Measurements from ENCODE around the gene MED27.

Gene MED27

GRCh38 chr9:131915181-131915580 is 164.5 kb downstream of the MED27 start:
- Histone ChIP-seq H3F3A (ENCODE audit: low read depth) (no peaks in the 10 kb centered on the region), H3K9me3 (ENCODE audit: insufficient read depth, low read depth, low read length) (no peaks in the 10 kb centered on the region), H4K20me1 (ENCODE audit: insufficient read depth, low read length, poor library complexity, severe bottlenecking) (no peaks in the 10 kb centered on the region)

GRCh38 chr9:131912671-131913070 is 167.0 kb downstream of the MED27 start:
- no peaks in the 10 kb centered on the region for H3K9me3 ChIP-seq (ENCODE audit: insufficient read depth, low read depth, low read length)
- H3K79me2 ChIP-seq (ENCODE audit: insufficient read depth, low read length): peaks cover 5% of the 10 kb centered on the region; the same call in 1 of the 2 replicates
- H3K9ac ChIP-seq (ENCODE audit: low read depth, low read length, poor library complexity, severe bottlenecking): no peak overlapping the region
- H3K36me3 ChIP-seq (ENCODE audit: insufficient read depth, low read length): no peaks in the 10 kb centered on the region
- no peaks in the 10 kb centered on the region for H3K4me1 ChIP-seq (ENCODE audit: insufficient read depth, low read length, poor library complexity, severe bottlenecking)
- H4K20me1 ChIP-seq (ENCODE audit: insufficient read depth, low read length, poor library complexity, severe bottlenecking): no peaks in the 10 kb centered on the region
- no peaks in the 10 kb centered on the region for H3K27me3 ChIP-seq (ENCODE audit: insufficient read depth, low read length, poor library complexity, severe bottlenecking)
- no peak overlapping the region for H2AFZ ChIP-seq (ENCODE audit: low read length)
- TF ChIP-seq EZH2phosphoT487 (IDR thresholded peaks at IDR 0.05; ENCODE audit: borderline replicate concordance) (no peak), CTCF (conservative IDR thresholded peaks at IDR 0.05; ENCODE audit: low read length) (no peak)
- no peak overlapping the region for H3K4me2 ChIP-seq (ENCODE audit: low read depth, low read length, poor library complexity, severe bottlenecking)
- no peak overlapping the region for H3K4me3 ChIP-seq (ENCODE audit: low read length, poor library complexity, severe bottlenecking)
- H3K9me2 ChIP-seq (replicated peaks; ENCODE audit: low read depth, low read length): no peaks in the 10 kb centered on the region
- H3F3A ChIP-seq (ENCODE audit: low read depth): no peaks in the 10 kb centered on the region

More at GRCh38 chr9:131915181-131915580, 164.5 kb downstream of the MED27 start:
- H3K36me3 ChIP-seq (ENCODE audit: insufficient read depth, low read length): no peaks in the 10 kb centered on the region
- no peak overlapping the region for H3K4me3 ChIP-seq (ENCODE audit: low read length, poor library complexity, severe bottlenecking)
- no peaks in the 10 kb centered on the region for H3K27me3 ChIP-seq (ENCODE audit: insufficient read depth, low read length, poor library complexity, severe bottlenecking)
- no peak for TF ChIP-seq EZH2phosphoT487 (IDR thresholded peaks at IDR 0.05; ENCODE audit: borderline replicate concordance)
- TF ChIP-seq CTCF (conservative IDR thresholded peaks at IDR 0.05; ENCODE audit: low read length): no peak
- H3K9ac ChIP-seq (ENCODE audit: low read depth, low read length, poor library complexity, severe bottlenecking): no peak overlapping the region
- no peak overlapping the region for H2AFZ ChIP-seq (ENCODE audit: low read length)
- H3K4me2 ChIP-seq (ENCODE audit: low read depth, low read length, poor library complexity, severe bottlenecking): no peak overlapping the region
- H3K4me1 ChIP-seq (ENCODE audit: insufficient read depth, low read length, poor library complexity, severe bottlenecking): no peaks in the 10 kb centered on the region
- peaks cover 5% of the 10 kb centered on the region; the same call in 1 of the 2 replicates for H3K79me2 ChIP-seq (ENCODE audit: insufficient read depth, low read length)
- no peaks in the 10 kb centered on the region for H3K9me2 ChIP-seq (replicated peaks; ENCODE audit: low read depth, low read length)

- no peak overlapping the region for H3K4me3 ChIP-seq (ENCODE audit: low read length, poor library complexity, severe bottlenecking)
- no peak overlapping the region for H2AFZ ChIP-seq (ENCODE audit: low read length)
- no peaks in the 10 kb centered on the region for H3K9me3 ChIP-seq (ENCODE audit: insufficient read depth, low read depth, low read length)
- TF ChIP-seq CTCF (conservative IDR thresholded peaks at IDR 0.05; ENCODE audit: low read length): no peak
- H3K4me1 ChIP-seq (ENCODE audit: insufficient read depth, low read length, poor library complexity, severe bottlenecking): no peaks in the 10 kb centered on the region
- H3K9ac ChIP-seq (ENCODE audit: low read depth, low read length, poor library complexity, severe bottlenecking): no peak overlapping the region
- no peaks in the 10 kb centered on the region for H3K27me3 ChIP-seq (ENCODE audit: insufficient read depth, low read length, poor library complexity, severe bottlenecking)
- peaks cover 5% of the 10 kb centered on the region; the same call in 1 of the 2 replicates for H3K79me2 ChIP-seq (ENCODE audit: insufficient read depth, low read length)
- H3K4me2 ChIP-seq (ENCODE audit: low read depth, low read length, poor library complexity, severe bottlenecking): no peak overlapping the region
- H3K36me3 ChIP-seq (ENCODE audit: insufficient read depth, low read length): no peaks in the 10 kb centered on the region
- no peaks in the 10 kb centered on the region for H4K20me1 ChIP-seq (ENCODE audit: insufficient read depth, low read length, poor library complexity, severe bottlenecking)
- no peaks in the 10 kb centered on the region for H3K9me2 ChIP-seq (replicated peaks; ENCODE audit: low read depth, low read length)
- H3F3A ChIP-seq (ENCODE audit: low read depth): no peaks in the 10 kb centered on the region
Measured at GRCh38 chr9:131912069-131912468, 167.6 kb downstream of the MED27 start.
